Measurements from ENCODE around the gene OLFM3. TPM values are rescaled to one million over a fixed set of nuclear protein-coding genes. Genes with fewer than 3 reads are reported as not detected.

OLFM3 gene
- total and polyA plus RNA-seq, 2 experiments from 2014 or later, result 0.21 to 0.31 TPM

GRCh38 chr1:101835988-101836387, 160.7 kb downstream of the OLFM3 start (continued):
- no peak for TF ChIP-seq CTCF (conservative IDR thresholded peaks at IDR 0.05; ENCODE audit: low read depth in 2 of 2)
- TF ChIP-seq STAT1 (IDR thresholded peaks at IDR 0.05; ENCODE audit: unreplicated experiment), result no peak
- no peak for TF ChIP-seq EZH2 (IDR thresholded peaks at IDR 0.05; ENCODE audit: low read depth, unreplicated experiment)
- no peak for TF ChIP-seq ZNF331 (CRISPR knock-in tag; IDR thresholded peaks at IDR 0.05; ENCODE audit: low read depth)
- TF ChIP-seq EZH2phosphoT487 (IDR thresholded peaks at IDR 0.05; ENCODE audit: unreplicated experiment), result no peak
- TF ChIP-seq JUNB (IDR thresholded peaks at IDR 0.05; ENCODE audit: unreplicated experiment), result no peak

GRCh38 chr1:101833312-101833711, 163.4 kb downstream of the OLFM3 start:
- Histone ChIP-seq H4K20me1 (replicated peaks; ENCODE audit: insufficient read depth) (no peaks in the 10 kb centered on the region), H3K4me2 (no peak overlapping the region), H3K4me3 (no peak overlapping the region), H3K79me2 (replicated peaks; ENCODE audit: insufficient read depth) (no peaks in the 10 kb centered on the region), H3F3A (replicated peaks; ENCODE audit: low read depth) (no peaks in the 10 kb centered on the region), H3K9me2 (ENCODE audit: insufficient read depth) (peaks cover 3% of the 10 kb centered on the region; the same call in 1 of the 2 replicates), H3K36me3 (ENCODE audit: insufficient read depth) (no peaks in the 10 kb centered on the region), H2AFZ (no peak overlapping the region), H3K27me3 (ENCODE audit: insufficient read depth) (no peaks in the 10 kb centered on the region), H3K27ac (ENCODE audit: low read depth) (no peak overlapping the region), H3K4me1 (ENCODE audit: insufficient read depth) (no peaks in the 10 kb centered on the region)
- Mint-ChIP-seq H3K9me3 (no peaks in the 10 kb centered on the region), H3K36me3 (ENCODE audit: low read depth) (no peaks in the 10 kb centered on the region), H3K4me1 (no peaks in the 10 kb centered on the region), H3K27me3 (ENCODE audit: insufficient read depth, low read depth, poor library complexity) (no peaks in the 10 kb centered on the region), H3K27ac (no peak overlapping the region), H3K4me3 (no peak overlapping the region)
- DNase-seq (ENCODE audit: low spot score) (no peak), ATAC-seq (no peak)
- TF ChIP-seq ETS1 (IDR thresholded peaks at IDR 0.05) (no peak), ZNF114 (CRISPR knock-in tag; IDR thresholded peaks at IDR 0.05) (no peak), NANOG (IDR thresholded peaks at IDR 0.05; ENCODE audit: borderline replicate concordance) (no peak), CREB1 (CRISPR knock-in tag; IDR thresholded peaks at IDR 0.05; ENCODE audit: low read depth) (no peak), ZNF331 (CRISPR knock-in tag; IDR thresholded peaks at IDR 0.05; ENCODE audit: low read depth) (no peak), REST (IDR thresholded peaks at IDR 0.05; ENCODE audit: unreplicated experiment) (no peak), EZH2 (IDR thresholded peaks at IDR 0.05; ENCODE audit: low read depth, unreplicated experiment) (no peak)
